ENCODE measurements around the gene PSD4.

PSD4 gene

DNA sequence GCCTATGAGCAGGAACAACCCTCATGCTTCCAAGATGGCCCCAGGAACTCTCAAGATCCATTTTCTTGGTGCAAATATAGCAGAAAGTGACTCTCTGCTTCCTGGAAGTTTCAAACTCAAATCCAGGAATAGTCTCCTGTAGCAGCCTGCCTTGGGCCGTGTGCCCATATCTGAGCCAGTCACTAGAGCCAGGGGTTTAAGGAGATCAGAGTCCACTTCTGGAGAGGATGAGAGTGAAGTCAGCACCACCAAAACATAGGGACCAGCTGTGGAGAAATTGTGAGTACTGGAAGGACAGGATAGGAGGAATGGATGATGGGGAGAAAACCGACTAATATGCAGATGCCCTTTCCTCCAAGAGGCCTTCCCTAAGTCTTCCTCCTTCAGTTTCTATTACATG, 33.2 kb downstream of the PSD4 start:
- DNase-seq (ENCODE audit: low spot score), result no peak

DNA sequence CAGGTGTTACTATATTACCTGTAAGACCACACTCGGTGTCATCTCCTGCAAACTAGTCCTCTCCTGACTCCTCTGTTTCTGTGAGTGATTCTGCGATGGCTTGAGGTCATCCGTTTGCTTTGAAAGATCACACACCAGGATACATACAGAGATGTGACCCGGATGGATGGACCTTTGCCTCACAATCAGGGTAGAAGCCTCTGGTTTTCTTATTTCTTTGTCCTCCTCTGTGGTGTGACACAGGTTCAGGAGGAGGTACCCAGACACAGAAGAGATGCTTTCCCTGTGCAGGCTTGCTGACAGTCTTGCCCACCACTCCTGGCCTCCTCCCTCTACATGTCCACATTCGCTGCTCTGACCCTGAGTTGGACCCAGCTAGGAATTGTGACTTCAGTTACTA, 34.6 kb downstream of the PSD4 start:
- no peak for DNase-seq (ENCODE audit: low spot score)

DNA sequence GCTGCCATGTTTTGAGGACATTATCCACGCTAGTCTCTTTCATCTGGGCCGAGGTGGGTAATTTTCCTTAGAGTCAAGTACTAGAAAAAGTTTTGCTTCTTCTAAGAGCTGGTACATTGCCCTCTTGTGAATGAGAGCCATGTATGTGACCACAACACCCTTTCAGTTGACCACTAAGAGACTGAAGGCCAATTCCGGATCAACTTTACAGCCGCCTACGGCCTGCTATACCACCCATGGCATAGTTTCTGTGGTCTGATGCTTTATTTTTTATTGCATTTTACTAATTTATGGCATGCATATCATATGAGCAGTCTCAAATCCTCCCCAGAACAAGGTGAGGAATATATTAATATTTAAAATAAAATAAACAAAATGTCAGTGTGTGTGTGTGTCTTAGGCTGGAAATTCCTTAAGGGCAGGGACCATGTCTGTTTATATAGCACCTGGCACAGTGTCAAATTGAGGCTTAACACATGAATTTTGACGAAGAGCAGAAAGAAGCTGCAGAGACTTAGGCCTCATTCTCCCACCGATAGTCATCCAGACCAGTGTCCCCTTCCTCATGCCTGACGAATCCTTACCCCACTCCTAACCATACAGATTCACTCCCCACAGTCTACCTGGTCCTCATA, 35.4 kb downstream of the PSD4 start:
- peak; percentile 42 for DNase-seq (ENCODE audit: low spot score)

DNA sequence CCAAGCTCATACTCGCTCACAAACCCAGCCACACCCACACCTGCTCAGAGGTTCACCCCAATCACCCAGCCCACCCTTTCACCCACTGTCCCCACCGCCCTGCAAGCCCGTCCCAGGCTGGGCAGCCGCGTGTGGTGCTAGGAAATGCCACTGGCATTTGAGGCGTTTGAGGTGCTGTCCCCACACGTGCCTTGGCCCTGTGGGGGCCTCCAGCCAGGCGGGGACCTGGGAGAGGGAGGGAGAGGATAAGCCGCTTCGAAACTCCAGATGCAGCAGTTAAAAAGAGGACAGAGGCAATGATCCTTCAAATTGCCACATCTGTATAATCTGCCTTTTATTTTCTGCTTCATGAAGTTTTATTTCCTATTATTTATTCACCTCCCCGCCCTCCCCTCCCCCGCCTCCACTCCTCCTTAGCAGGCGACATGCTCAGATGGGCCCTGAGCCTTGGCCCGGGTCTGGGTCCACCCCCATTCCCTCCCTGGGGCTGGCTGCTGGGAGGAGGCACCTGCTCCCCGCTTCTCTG, 35.9 kb downstream of the PSD4 start:
- no peak for DNase-seq (ENCODE audit: low spot score)

DNA sequence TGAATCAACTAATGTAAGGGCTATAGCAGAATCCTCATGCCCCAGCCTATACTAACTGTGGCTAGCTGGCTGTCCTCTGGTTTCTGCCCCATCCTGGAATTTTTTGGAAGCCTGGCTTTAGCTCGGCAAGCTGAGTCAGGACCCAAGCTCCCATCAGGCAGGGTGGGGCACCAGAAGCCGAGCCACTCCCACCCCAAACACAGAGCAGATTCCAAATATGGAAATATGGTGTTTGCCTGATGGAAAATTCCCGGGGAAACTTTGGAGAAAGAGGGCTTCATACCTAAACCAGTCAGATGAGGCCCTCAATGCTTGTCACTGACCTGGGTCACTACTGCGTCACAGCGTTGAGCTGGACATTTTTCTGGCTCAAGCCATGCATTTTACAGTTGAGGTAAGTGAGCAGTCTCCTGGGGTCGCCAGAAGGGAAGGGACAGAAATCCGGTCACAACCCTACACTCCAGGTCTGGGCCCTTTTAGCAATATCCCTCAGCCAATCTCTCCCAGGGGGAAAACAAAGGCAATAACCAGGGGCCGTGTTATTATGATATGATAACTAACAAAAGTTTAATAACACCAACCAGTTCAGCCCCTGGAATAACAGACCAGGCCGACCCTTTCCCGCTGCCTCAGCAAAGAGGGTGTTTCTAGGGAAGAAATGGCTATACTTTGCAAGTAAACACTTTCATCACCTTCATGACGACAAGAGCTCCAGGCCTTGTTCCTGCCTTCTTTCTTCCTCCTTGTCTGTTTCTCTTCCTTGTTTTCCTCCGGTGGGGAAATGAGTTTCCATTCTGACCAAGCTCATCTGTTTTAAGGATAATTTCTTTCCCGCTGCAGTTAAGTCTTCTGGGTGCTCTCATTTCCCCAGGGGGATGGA, 37.7 kb downstream of the PSD4 start:
- DNase-seq (ENCODE audit: low spot score), result peak; percentile 79

DNA sequence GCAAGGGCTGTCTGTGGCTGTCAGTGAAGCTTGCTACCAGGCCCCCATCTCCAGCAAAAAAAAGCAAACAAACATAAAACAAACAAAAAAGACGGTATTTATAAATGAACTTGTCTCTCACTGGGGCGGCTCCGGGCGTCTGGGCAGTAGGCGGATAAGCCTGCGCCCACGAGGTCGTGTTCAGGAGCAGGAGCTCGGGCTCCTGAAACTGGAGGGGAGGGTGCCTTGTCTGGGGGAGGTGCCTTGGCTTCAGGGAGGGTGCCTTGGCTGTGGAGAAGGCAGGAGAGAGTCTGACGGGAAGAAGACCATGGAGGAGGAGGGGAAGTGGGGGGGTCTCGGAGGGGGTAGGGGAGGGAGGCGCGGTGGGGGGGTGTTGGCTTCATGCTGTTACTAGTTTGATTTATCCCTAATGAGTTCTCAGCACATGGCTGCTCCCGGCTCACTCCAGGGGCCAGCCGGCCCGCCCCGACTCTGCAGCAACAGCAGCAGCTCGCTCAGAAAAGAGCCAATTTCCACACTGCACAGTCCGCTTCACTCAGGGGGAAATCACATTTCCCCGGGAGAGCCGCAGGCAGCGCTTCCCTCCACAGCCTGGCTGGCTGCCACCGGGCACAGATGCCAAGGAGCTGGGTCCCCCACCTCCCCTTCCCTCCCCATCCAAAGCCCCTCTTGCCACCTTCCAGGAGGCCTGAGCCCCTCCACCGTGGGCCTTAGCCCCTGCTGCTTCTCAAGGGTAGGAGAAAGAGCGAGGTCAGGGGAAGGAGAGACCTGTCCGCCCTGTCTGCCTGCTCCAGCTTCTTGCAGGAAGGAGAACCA, 38.7 kb downstream of the PSD4 start:
- no peak for DNase-seq (ENCODE audit: low spot score)

DNA sequence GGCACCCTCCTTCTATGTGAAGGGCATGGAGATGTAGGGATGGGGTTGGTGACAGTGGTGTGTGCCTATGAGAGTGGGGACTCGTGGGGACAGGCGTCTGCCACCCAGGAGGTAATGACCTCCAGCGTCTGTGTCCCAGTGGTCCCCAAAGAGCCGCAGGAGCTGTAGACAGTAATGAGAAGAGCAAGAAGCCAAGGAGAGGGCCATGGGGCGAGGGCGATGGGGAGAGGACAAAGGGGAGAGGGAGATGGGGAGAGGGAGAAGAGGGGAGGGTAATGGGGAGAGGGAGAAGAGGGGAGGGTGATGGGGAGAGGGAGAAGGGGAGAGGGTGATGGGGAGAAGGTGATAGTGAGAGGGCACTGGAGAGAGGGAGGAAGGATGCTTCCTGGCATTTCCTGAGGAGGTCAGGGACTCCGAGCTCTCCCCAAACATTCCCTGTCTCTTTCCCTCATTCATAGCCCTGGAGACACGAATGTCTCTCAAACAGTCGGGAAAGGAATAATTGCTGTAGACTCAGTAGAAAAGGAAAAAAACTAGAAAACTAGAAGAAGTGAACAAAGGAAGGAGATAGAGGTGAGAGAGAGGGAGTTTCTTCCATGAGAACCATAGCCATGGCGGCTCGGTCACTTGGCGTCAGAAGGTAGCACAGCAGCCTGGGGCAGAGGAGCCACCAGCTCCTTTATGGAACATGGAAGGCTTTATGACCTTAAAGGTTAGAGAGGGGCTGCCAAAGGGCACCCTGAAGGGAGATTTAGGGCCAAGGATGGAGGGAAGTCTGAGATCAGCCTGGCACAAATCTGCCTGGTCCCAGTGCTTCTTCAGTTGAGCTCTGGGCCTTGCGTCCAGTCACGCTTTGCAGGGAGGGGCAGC, 39.5 kb downstream of the PSD4 start:
- DNase-seq (ENCODE audit: low spot score), result no peak

DNA sequence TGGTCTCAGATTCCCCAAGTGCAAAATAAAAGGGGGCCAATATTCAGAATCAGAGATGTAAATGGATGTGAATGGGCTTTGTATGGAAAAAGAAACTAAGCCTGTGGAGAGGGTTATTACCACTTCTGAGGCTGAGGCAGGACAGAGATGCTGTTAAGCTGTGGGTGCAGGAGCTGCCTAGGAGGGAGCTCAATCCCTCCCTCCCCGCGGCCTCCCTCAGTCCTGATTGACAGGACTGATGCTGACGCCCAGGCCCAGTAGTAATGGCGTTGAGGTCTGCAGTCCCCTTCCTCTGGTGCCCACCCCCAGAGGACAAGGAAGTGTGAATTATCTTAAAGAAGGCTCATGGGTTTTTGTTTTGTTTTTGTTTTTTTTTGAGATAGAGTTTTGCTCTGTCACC, 40.4 kb downstream of the PSD4 start:
- DNase-seq (ENCODE audit: low spot score), result no peak

DNA sequence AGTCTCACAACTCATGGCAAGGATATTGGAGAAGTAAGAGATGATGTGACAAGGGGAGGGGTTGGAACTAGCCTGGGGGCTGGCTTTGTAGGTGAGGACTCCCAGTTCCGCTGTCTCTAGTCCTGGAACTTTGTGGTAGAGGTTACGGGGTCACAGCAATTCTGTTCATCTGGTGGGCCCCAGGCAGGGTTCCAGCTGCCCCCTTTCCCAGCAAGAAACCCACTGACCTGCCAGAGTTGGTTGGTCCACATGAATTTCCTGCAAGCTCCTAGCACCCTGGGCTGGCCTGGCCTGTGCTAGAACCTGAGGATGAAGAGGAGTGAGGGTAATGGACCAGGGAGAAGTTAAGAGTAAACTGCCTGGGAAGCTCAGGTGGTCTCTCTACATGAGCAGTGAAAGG, 41.3 kb downstream of the PSD4 start:
- no peak for DNase-seq (ENCODE audit: low spot score)

DNA sequence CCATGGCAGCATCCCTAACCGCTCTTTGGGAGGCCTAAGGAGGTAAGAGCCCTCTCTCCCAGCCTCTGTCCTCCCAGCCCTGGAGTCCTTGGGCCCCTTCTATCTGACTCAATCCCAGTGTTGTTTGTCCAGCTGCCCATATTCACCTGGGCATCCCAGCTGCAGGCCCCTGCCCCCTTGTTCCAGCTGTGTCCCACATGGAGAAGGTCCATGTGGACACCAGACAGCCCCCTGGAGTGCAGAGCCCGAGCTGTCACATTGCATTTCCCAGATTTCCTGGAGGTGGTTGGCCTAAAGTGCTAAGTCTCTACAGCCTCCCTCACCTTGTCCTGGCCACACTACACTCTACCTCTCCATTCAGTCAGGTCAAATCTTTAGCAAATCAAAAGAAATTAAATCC, 42.5 kb downstream of the PSD4 start:
- no peak for DNase-seq (ENCODE audit: low spot score)

DNA sequence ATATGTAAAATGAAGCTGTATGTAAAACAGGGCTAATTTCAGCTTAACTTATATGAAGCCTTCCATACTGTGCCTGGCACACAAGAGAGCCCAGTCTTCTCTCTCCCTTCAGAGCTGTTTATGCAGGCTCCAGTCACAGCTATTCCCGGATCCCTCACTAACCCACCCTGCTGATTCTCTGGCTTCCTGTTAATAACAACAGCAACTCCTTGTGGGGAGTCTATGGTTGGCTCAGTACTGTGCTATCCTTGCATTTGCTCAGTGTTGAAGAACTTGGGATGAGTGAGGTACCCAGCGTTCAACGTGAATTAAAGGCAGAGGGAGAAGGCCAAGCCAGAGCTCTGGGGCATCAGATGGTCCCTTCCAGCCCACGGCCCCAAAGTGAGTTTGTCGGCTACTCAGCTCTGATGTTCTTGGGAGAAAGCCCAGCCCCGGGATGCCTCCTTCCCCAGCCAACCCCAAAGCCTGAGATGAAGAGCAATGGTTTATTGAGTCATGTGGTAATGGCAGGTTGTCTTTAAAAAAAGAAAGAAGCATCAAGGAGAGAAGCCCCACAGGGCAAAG, 43.2 kb downstream of the PSD4 start:
- no peak for DNase-seq (ENCODE audit: low spot score)

DNA sequence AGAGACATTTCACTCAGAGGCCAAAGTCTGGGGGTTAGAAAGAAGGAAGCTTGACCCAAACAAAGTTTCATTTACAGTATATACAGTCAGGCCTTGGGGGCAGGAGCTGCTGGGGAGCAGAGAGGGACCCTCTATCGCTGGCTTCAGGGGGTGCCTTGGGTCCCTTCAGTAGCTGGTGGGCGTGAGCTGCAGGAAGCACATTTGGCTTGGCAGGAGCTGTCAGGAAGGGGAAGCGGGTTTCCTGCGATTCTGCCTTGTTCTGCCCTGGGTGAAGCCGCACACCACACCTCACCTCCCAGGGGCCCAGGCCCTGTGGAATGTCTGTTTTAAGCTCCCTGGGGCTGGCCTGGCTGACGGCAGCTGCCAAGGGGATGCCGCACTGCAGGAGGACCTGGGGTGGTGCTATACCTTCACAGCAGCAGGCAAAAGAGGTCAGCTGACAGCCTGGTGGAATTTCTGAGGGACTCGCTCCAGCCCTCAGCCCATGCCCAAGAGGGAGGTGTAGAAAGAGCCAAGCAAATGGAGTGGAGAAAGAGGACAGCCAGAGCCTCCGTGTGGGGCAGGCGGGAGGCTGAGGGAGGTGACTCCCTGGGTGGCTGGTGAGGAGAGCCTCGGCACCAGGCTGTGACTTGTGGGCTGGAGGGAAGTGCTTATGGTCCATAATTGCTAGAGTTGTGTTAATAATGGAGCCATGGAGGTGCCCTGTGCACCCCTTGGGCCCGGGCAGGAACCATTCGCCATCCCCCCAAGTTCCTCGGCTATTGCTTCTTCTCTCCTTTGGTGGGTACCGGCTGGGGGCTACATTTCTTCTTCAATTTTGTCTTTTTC, 43.9 kb downstream of the PSD4 start:
- DNase-seq (ENCODE audit: low spot score), result no peak

DNA sequence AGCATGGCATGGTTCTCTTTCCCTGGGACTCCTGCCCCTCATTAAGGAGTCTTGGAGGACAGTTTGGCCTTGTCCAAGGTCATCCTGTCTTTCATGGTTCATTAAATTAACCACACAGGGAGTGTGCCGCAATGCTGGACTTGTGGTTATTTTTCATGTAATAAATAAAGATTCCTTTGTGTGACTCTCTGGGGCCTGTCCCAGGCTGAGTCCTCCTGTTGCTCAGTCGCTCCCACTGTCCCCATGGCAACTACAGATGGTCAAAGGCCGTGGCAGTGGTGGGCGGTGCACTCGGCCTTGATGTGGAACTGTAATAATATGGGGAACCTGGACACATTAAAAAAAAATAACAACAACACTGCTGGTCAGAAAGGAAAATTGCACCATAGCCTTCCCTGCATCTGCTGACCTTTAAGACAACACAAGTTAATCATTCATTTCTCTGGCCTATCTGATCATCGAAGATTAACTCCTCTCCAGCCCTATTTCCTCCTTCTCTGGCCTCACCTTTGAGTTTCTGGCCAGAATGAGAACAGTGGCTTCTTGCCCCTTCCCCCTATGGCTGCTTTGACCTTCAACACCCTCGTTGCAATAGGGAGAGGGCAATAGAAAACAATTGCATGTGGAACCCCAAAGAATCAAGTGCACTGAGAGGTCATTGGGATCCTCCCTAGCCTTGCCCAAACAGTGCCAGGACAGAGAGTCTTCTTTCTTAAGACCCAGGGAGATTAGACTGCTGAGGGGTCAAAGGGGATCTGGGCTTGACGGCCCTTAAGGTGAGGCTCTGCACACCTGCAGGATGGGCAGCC, 44.7 kb downstream of the PSD4 start:
- DNase-seq (ENCODE audit: low spot score), result peak; percentile 50

DNA sequence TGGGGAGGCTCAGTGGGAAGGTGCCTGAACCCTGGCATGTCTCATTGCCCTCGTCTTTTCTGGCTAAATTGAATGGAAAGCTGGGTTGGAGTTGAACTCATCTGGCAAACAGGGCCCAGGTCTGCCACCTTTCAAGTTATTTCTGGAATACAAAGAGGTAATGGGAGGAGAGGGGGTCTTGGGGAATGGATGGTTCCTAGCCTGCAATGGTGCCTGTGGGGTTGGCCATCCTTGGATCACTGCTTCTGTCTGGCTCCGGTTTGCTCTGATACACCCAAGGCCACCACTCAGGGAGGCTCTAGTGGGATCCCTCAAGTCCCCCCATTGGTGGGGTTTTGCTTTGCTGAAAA, 45.3 kb downstream of the PSD4 start:
- no peak for DNase-seq (ENCODE audit: low spot score)

DNA sequence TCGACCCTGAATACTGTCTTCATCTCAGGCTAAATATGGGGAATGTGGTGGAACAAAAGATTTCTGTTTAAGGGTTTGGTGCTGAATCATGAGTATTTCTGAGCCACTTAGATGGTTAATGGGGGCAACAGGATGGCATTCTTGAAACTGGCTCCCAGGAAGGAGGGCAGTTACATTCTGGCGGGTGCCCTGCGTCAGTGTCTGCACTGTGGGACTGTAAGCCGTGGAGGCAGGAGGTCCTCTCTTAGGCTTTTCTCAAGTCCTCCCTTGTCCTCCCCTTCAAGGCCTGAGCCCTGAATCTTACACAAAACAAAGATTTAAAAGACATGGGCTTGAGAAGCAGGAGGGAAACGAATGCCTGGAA, 45.7 kb downstream of the PSD4 start:
- DNase-seq (ENCODE audit: low spot score), result no peak

DNA sequence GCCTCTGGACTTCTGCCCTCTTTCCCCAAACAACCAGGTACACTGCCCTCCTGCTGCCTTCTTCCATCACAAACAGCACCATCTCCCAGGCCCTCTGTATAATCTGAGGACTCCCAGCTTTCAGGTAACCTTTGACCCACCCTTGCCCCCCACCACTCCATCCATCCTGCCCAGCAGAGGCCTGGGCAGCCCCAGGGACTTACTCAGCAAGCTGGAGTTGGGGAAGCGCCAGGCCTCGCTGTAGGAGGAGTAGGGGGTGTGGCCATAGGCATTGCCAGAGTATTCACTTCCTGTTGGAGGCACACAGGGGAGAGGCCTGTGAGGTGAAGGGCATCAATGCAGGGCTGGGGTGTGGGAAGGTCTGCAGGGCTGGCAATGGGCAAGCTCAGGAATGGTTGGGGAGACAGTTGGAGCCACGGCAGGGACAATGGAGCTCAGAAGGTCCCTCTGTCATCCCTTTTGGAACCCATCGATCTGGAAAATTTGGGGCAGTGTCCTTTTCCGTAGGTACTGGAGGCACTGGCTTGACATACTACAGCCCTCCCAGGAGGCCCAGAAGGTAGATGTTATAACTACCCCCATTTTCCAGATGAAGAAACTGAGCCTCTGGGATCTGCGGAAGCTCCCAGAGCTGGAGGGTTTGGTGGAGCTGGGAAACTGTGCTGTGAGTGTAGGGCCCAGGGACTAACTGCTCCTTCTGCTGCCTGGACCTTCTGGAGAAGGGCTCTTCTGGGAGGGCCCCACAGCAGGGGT, 46.3 kb downstream of the PSD4 start:
- no peak for DNase-seq (ENCODE audit: low spot score)

DNA sequence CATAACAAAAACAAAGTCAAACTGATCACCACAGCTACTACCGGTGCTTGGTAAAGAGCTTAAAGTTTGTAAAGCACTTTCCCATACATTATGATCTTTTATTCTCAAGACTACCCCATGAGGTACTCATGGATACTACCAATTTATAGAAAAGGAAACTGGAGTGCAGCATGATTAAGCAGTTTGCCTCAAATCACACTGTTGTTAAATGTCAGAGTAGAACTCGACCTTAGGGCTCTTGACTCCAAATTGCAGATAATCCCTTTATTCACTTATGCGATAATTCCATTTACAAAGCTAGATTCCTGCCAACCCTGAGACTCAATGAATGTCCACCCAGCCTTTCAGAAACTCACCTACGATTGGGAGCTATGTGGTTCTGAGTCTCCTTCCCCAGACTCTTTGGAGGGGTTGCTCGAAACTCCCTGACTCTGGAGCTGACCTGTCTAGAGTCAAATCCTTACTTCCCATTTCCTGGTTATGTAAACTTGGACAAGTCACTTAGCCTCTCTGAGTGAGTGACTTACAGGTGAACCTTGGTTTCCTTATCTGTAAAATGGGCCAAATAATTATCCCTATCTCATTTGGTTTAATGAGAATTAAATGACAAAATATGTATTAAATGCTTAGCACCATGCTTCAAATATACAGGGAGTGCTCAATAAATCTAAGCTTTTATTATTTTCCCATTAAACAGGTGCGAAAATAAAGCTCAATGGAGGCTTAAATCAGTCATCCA, 47.4 kb downstream of the PSD4 start:
- DNase-seq (ENCODE audit: low spot score), result no peak

DNA sequence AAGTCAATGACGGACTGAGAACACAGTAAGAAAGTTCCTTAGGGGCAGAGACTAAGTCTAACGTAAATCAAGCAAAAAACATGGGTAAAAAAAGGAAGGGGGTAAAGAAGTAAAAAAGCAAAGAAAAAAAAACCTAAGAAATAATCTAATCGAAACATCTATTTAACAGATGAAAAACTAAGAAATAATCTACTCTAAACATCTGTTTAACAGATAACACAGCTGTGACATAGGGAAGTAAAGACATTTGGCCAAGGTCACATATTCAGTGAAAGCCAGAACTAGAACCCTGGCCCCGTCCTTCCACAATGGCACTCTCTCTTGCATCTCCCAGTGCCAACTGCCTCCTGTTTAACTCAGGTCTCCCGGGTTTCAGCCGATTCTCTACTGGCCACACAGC, 48.1 kb downstream of the PSD4 start:
- no peak for DNase-seq (ENCODE audit: low spot score)

Measured in AG08396 (cell line).